K562 (cell line): ENCODE results near the gene SEMA6B. TPM values are rescaled to one million over a fixed set of nuclear protein-coding genes. Genes with fewer than 3 reads are reported as not detected.

Experiments used
- ARNT ChIP-seq, 2 experiments: fragments of 450-650 bp; IDR thresholded peaks; 2 replicates each; pipeline ENCODE4 v1.6.1; 2016; ENCODE audit warnings: mild to moderate bottlenecking in 1 of 2
- CBX5 ChIP-seq: IDR thresholded peaks from 2 replicates; pipeline ENCODE4 v1.6.1; 2014; ENCODE audit warnings: low read depth, borderline replicate concordance
- CEBPB ChIP-seq: fragments of 450-650 bp; IDR thresholded peaks from 2 replicates; pipeline ENCODE4 v1.6.1; 2016; ENCODE audit warnings: missing genetic modification characterization, missing compliant biosample characterization
- ERF ChIP-seq: fragments of 450-650 bp; formaldehyde crosslinking; IDR thresholded peaks from 2 replicates; pipeline ENCODE4 v1.4.0; 2020; ENCODE audit warnings: mild to moderate bottlenecking, mixed read lengths
- FOXA3 ChIP-seq, 2 experiments: fragments of 450-650 bp in 1 of 2; sonication (generic) in 1 of 2; formaldehyde crosslinking; IDR thresholded peaks in 1 of 2; conservative IDR thresholded peaks in 1 of 2; 2 replicates each; pipeline versions ENCODE4 v1.4.0 to v1.8.0; 2020 to 2022; ENCODE audit warnings: mild to moderate bottlenecking in 2 of 2, missing genetic modification reagents in 1 of 2
- KLF16 ChIP-seq: IDR thresholded peaks from 2 replicates; pipeline ENCODE4 v1.6.1; 2016; ENCODE audit warnings: antibody characterized with exemption
- PCBP1 ChIP-seq: fragments of 200-400 bp; formaldehyde crosslinking; IDR thresholded peaks from 2 replicates; pipeline ENCODE4 v1.6.1; 2018; ENCODE audit warnings: mild to moderate bottlenecking, low read depth, low read length; ENCODE audit not compliant: poor library complexity, severe bottlenecking
- RB1 ChIP-seq: fragments of 450-650 bp; IDR thresholded peaks from 2 replicates; pipeline ENCODE4 v1.6.1; 2017; ENCODE audit warnings: low read depth, mild to moderate bottlenecking
- RFX5 ChIP-seq: IDR thresholded peaks from 2 replicates; pipeline ENCODE4 v1.6.1; 2011; ENCODE audit warnings: low read depth, mild to moderate bottlenecking, improper control_type of control experiment, low read length
- TAL1 ChIP-seq: fragments of 450-650 bp; IDR thresholded peaks from 2 replicates; pipeline ENCODE4 v1.6.1; 2016; ENCODE audit warnings: mild to moderate bottlenecking
- WHSC1 ChIP-seq: IDR thresholded peaks from one replicate; pipeline ENCODE4 v1.6.1; 2012; ENCODE audit warnings: low read length, control low read depth, inconsistent platforms
- ZNF140 ChIP-seq: fragments of 250-450 bp; sonication (Bioruptor Pico); IDR thresholded peaks from 2 replicates; pipeline ENCODE4 v1.8.0; 2021; ENCODE audit warnings: moderate library complexity, mild to moderate bottlenecking, inconsistent platforms
- ZNF274 ChIP-seq: IDR thresholded peaks from 2 replicates; pipeline ENCODE4 v1.6.1; 2011; ENCODE audit warnings: low read depth, mild to moderate bottlenecking, low read length, moderate library complexity, borderline replicate concordance
- ZNF347 ChIP-seq: fragments of 450-650 bp; formaldehyde crosslinking; IDR thresholded peaks from 2 replicates; pipeline ENCODE4 v1.4.0; 2020; ENCODE audit warnings: low read depth, mild to moderate bottlenecking, moderate library complexity
- polyA plus RNA-seq, 8 experiments: library from polyadenylated mRNA; depleted of rRNA in 4 of 8; stranded (reverse) in 5 of 8; unstranded in 3 of 8; fragments of >200 nt; fragmentation: Nextera tagmentation in 2 of 8; fragmentation: Illumina TruSeq in 1 of 8; extraction: Ambion mirVana in 2 of 8; extraction: Trizol in 1 of 8; gene quantifications; 2 replicates each; pipeline versions ENCODE4 v1.2.1 to v1.2.3, GENCODE V29; 2011 to 2014; ENCODE audit warnings: inconsistent platforms in 1 of 8, missing spikeins in 1 of 8
- total RNA-seq, 7 experiments: library from RNA; depleted of rRNA in 6 of 7; stranded (reverse); fragments of >200 nt in 6 of 7; fragmentation: Illumina TruSeq in 2 of 7; extraction: Trizol in 2 of 7; gene quantifications; 2 replicates each; pipeline versions ENCODE4 v1.2.1 to v1.2.3, GENCODE V29; 2011 to 2021; ENCODE audit warnings: low replicate concordance in 1 of 7
- TF ChIP-seq, protein P1 (sequence below): fragments of 450-650 bp; conservative IDR thresholded peaks from 2 replicates; pipeline ENCODE4 v1.6.1; 2016; ENCODE audit warnings: missing genetic modification characterization, low read depth, mild to moderate bottlenecking, missing compliant biosample characterization, moderate library complexity
- TF ChIP-seq, protein P2 (sequence below): sonication (generic); formaldehyde crosslinking; IDR thresholded peaks from 2 replicates; pipeline ENCODE4 v1.9.0; 2022; ENCODE audit warnings: mild to moderate bottlenecking, missing genetic modification reagents
- TF ChIP-seq, protein P3 (sequence below), 2 experiments: fragments of 450-650 bp in 1 of 2; sonication (generic) in 1 of 2; formaldehyde crosslinking in 1 of 2; IDR thresholded peaks in 1 of 2; conservative IDR thresholded peaks in 1 of 2; 2 replicates each; pipeline versions ENCODE4 v1.6.1 to v1.8.1; 2016 to 2023; ENCODE audit warnings: mild to moderate bottlenecking in 2 of 2, moderate library complexity in 2 of 2, inconsistent platforms in 1 of 2, missing genetic modification reagents in 1 of 2
- TF ChIP-seq, protein P4 (sequence below): fragments of 250-450 bp; sonication (Bioruptor Pico); IDR thresholded peaks from 2 replicates; pipeline ENCODE4 v1.8.0; 2021; ENCODE audit warnings: mild to moderate bottlenecking, moderate library complexity
- TF ChIP-seq, protein P5 (sequence below): fragments of 450-650 bp; IDR thresholded peaks from 2 replicates; pipeline ENCODE4 v1.7.0; 2016; ENCODE audit warnings: borderline replicate concordance

SEMA6B gene
- total and polyA plus RNA-seq, 9 of the 15 experiments (the other 6 are each of a cell fraction or from before 2014, with no cell fraction given), result 0.65 to 4.6 (median 2.5) TPM; not detected in 2

DNA sequence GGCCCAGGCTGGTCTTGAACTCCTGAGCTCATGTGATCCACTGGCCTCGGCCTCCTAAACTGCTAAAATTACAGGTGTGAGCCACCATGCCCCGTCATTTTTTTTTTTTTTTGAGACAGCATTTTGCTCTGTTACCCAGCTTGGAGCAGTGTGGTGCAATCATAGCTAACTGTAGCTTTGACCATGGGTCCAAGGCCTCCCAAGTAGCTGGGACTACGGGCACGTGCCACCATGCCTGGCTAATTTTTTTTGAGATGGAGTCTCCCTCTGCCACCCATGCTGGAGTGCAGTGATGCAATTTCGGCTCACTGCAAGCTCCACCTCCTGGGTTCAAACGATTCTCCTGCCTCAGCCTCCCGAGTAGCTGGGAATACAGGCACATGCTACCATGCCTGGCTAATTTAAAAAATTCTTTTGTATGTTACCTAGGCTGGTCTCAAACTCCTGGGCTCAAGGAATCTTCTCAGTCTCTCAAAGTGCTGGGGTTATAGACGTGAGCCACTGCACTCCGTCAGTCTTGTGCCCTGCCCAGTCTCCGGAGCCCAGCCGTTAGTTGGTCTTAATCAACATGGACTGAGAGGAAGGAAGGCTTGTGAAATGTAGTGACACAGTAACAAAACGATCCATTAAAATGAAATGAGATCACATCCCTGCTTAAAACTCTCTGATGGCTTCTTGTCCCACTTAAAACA is 18.2 kb downstream of the SEMA6B start (continued):
- TF ChIP-seq, protein P1, sequence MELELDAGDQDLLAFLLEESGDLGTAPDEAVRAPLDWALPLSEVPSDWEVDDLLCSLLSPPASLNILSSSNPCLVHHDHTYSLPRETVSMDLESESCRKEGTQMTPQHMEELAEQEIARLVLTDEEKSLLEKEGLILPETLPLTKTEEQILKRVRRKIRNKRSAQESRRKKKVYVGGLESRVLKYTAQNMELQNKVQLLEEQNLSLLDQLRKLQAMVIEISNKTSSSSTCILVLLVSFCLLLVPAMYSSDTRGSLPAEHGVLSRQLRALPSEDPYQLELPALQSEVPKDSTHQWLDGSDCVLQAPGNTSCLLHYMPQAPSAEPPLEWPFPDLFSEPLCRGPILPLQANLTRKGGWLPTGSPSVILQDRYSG (tag), result no peak
- TF ChIP-seq CEBPB (tag), result 0 out of 2 replicates have a peak, but pooled peaks have one; percentile 8
- TF ChIP-seq CBX5, result no peak
- TF ChIP-seq, protein P2, sequence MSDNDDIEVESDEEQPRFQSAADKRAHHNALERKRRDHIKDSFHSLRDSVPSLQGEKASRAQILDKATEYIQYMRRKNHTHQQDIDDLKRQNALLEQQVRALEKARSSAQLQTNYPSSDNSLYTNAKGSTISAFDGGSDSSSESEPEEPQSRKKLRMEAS (CRISPR knock-in tag), result peak; percentile 56; the same call in 1 of the 2 replicates
- TF ChIP-seq RFX5, result no peak
- TF ChIP-seq ZNF347 (CRISPR knock-in tag), result no peak
- TF ChIP-seq ZNF140 (CRISPR knock-in tag), result no peak
- no peak for TF ChIP-seq ARNT (IDR thresholded peaks at IDR 0.05)
- TF ChIP-seq, protein P3, sequence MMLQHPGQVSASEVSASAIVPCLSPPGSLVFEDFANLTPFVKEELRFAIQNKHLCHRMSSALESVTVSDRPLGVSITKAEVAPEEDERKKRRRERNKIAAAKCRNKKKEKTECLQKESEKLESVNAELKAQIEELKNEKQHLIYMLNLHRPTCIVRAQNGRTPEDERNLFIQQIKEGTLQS (IDR thresholded peaks at IDR 0.05), result peak; percentile 58
- TF ChIP-seq, protein P3 (CRISPR knock-in tag; conservative IDR thresholded peaks at IDR 0.05), result no peak
- TF ChIP-seq, protein P4, sequence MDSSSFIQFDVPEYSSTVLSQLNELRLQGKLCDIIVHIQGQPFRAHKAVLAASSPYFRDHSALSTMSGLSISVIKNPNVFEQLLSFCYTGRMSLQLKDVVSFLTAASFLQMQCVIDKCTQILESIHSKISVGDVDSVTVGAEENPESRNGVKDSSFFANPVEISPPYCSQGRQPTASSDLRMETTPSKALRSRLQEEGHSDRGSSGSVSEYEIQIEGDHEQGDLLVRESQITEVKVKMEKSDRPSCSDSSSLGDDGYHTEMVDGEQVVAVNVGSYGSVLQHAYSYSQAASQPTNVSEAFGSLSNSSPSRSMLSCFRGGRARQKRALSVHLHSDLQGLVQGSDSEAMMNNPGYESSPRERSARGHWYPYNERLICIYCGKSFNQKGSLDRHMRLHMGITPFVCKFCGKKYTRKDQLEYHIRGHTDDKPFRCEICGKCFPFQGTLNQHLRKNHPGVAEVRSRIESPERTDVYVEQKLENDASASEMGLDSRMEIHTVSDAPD, result no peak
- TF ChIP-seq ZNF274, result no peak
- TF ChIP-seq FOXA3 (CRISPR knock-in tag; conservative IDR thresholded peaks at IDR 0.05 in 1 of 2, IDR thresholded peaks at IDR 0.05 in 1 of 2), result no peak
- TF ChIP-seq, protein P5, sequence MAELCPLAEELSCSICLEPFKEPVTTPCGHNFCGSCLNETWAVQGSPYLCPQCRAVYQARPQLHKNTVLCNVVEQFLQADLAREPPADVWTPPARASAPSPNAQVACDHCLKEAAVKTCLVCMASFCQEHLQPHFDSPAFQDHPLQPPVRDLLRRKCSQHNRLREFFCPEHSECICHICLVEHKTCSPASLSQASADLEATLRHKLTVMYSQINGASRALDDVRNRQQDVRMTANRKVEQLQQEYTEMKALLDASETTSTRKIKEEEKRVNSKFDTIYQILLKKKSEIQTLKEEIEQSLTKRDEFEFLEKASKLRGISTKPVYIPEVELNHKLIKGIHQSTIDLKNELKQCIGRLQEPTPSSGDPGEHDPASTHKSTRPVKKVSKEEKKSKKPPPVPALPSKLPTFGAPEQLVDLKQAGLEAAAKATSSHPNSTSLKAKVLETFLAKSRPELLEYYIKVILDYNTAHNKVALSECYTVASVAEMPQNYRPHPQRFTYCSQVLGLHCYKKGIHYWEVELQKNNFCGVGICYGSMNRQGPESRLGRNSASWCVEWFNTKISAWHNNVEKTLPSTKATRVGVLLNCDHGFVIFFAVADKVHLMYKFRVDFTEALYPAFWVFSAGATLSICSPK, result 0 out of 2 replicates have a peak, but pooled peaks have one; percentile 4
- TF ChIP-seq KLF16, result no peak
- TF ChIP-seq ERF (CRISPR knock-in tag), result no peak
- no peak for TF ChIP-seq TAL1
- TF ChIP-seq RB1, result no peak
- no peak for TF ChIP-seq WHSC1
- TF ChIP-seq PCBP1, result no peak
